HG03280 (cell line): ENCODE results near the gene ANKRD50.

ENCODE experiments used
- ATAC-seq: cut with Tn5 transposase; IDR thresholded peaks from one replicate; pipeline ENCODE4 v1.9.1; 2021; ENCODE audit warnings: mild to moderate bottlenecking, moderate library complexity; ENCODE audit not compliant: unreplicated experiment

Gene ANKRD50

GRCh38 chr4:124712372-124713184 is at the start of gene ANKRD50:
TSS of gene ANKRD50 (minus strand) at chr4:124712732. CDS start at chr4:124710511, 2,221 bp downstream.
- ATAC-seq: peak; percentile 72

GRCh38 chr4:124757126-124757525 is 44.6 kb upstream of the ANKRD50 start:
- ATAC-seq: no peak

- ATAC-seq: no peak
Observed at GRCh38 chr4:124754681-124755080, 42.1 kb upstream of the ANKRD50 start.

- no peak for ATAC-seq
Observed at GRCh38 chr4:124753941-124754581, 41.5 kb upstream of the ANKRD50 start.

- no peak for ATAC-seq
Observed at GRCh38 chr4:124749421-124749820, 36.9 kb upstream of the ANKRD50 start.

GRCh38 chr4:124748965-124749364 is 36.4 kb upstream of the ANKRD50 start:
- no peak for ATAC-seq

GRCh38 chr4:124745985-124746801 is 33.7 kb upstream of the ANKRD50 start:
- ATAC-seq: no peak

GRCh38 chr4:124743711-124744110 is 31.2 kb upstream of the ANKRD50 start:
- ATAC-seq: no peak

- no peak for ATAC-seq
Observed at GRCh38 chr4:124740501-124740900, 28.0 kb upstream of the ANKRD50 start.

- no peak for ATAC-seq
Observed at GRCh38 chr4:124738994-124739393, 26.5 kb upstream of the ANKRD50 start.

- no peak for ATAC-seq
Observed at GRCh38 chr4:124737619-124738018, 25.1 kb upstream of the ANKRD50 start.

- no peak for ATAC-seq
Observed at GRCh38 chr4:124736526-124736925, 24.0 kb upstream of the ANKRD50 start.

GRCh38 chr4:124727331-124727890 is 14.9 kb upstream of the ANKRD50 start:
- no peak for ATAC-seq

GRCh38 chr4:124726269-124726668 is 13.7 kb upstream of the ANKRD50 start:
- ATAC-seq: no peak

GRCh38 chr4:124722071-124722470 is 9.5 kb upstream of the ANKRD50 start:
- no peak for ATAC-seq

GRCh38 chr4:124717101-124717500 is 4.6 kb upstream of the ANKRD50 start:
- no peak for ATAC-seq

GRCh38 chr4:124713185-124713592 is 657 bp upstream of the ANKRD50 start:
- peak; percentile 34 for ATAC-seq

- ATAC-seq: peak; percentile 22
Observed at GRCh38 chr4:124711471-124712371, 811 bp downstream of the ANKRD50 start.

- ATAC-seq: no peak
Observed at GRCh38 chr4:124710911-124711310, 1.6 kb downstream of the ANKRD50 start.
